Ovary (tissue), 9 donors: ENCODE data around the gene PAFAH2. TPM values are rescaled to one million over a fixed set of nuclear protein-coding genes. Genes with fewer than 3 reads are reported as not detected.

Experiments used
- DNase-seq, 5 donors: peaks; one replicate each; pipeline ENCODE4 v3.0.0-alpha.2; 2019 to 2020
- H3K27ac ChIP-seq, 2 donors: fragments of 200-600 bp; one replicate each; pipeline versions ENCODE4 v1.5.1 to v1.8.0; 2019 to 2022
- H3K27me3 ChIP-seq: fragments of 200-600 bp; one replicate; pipeline ENCODE4 v1.8.0; 2022
- H3K36me3 ChIP-seq: fragments of 200-600 bp; sonication (generic); one replicate; pipeline ENCODE4 v1.5.1; 2019
- H3K4me1 ChIP-seq: one replicate; pipeline ENCODE4 v1.8.1; 2013; ENCODE audit warnings: mild to moderate bottlenecking, moderate library complexity; ENCODE audit not compliant: insufficient read depth
- H3K4me3 ChIP-seq: fragments of 200-600 bp; sonication (generic); one replicate; pipeline ENCODE4 v1.5.1; 2017
- H3K9me3 ChIP-seq, 2 donors: fragments of 200-600 bp in 1 of 2; sonication (generic) in 1 of 2; one replicate each; pipeline versions ENCODE4 v1.5.1 to v1.8.1; 2013 to 2019; ENCODE audit warnings: mild to moderate bottlenecking in 1 of 2, moderate library complexity in 1 of 2
- CTCF ChIP-seq, 3 donors: fragments of 450-650 bp in 2 of 3; fragments of 200-600 bp in 1 of 3; IDR thresholded peaks; one replicate each; pipeline versions ENCODE4 v1.5.1 to v1.8.0; 2016 to 2022; ENCODE audit warnings: antibody characterized with exemption in 3 of 3, mild to moderate bottlenecking in 1 of 3
- EP300 ChIP-seq: sonication (generic); formaldehyde crosslinking; IDR thresholded peaks from one replicate; pipeline ENCODE4 v1.6.1; 2017; ENCODE audit warnings: antibody characterized with exemption
- POLR2A ChIP-seq: fragments of 450-650 bp; IDR thresholded peaks from one replicate; pipeline ENCODE4 v1.6.1; 2017; ENCODE audit warnings: antibody characterized with exemption, mild to moderate bottlenecking, moderate library complexity
- WGBS, 3 donors: extraction: QIAGEN DNeasy Blood & Tissue Kit in 1 of 3; methylation state at CpG; one replicate each; pipeline versions ENCODE4 v1.1.5 to v1.1.7; 2013 to 2017; 5-methylcytosine and 5-hydroxymethylcytosine counted together
- intact Hi-C, 4 donors: fragments of 100-400 bp; cut with DNase I; formaldehyde crosslinking; loops; one replicate each; pipeline versions ENCODE4 v1.11.0 to v1.15.1; 2022 to 2023
- polyA plus RNA-seq, 2 donors: library from polyadenylated mRNA; stranded (reverse); fragments of 200-250 nt in 1 of 2; fragments of 350-450 nt in 1 of 2; fragmentation: Illumina TruSeq in 1 of 2; extraction: RNeasy Lipid Tissue Mini Kit (QIAGEN cat#74804) in 1 of 2; gene quantifications; one replicate each; pipeline ENCODE4 v1.2.3, GENCODE V29; 2013 to 2014
- total RNA-seq, 7 donors: library from RNA; depleted of rRNA in 2 of 7; stranded (reverse); fragments of >200 nt in 2 of 7; fragmentation: NEBNext Ultra II Directional in 3 of 7; extraction: Animal tissue kit (Norgen Biotek cat#: 25700) in 3 of 7; gene quantifications; one replicate each; pipeline versions ENCODE4 v1.1.0 to v1.2.4, GENCODE V29; 2016 to 2023
- donor health status: DM: no; HTN: no; CAD: no; lungs with moderate emphysema.
- donor health status: DM: no; HTN: no; CAD: no.
- donor health status: Bipolar disorder and iron deficiency.
- donor health status: DM: yes; HTN: yes; CAD: no.
- donor health status: DM: no; HTN: no; CAD: no.
- donor health status: DM: yes; HTN: yes; CAD: no.

The PAFAH2 gene
- total and polyA plus RNA-seq, 9 donors = 3.4 to 12.1 (median 6.1) TPM

GRCh38 chr1:25917996-25918395, 79.9 kb downstream of the PAFAH2 start:
- no peak overlapping the region for H3K4me3 ChIP-seq
- no peaks in the 10 kb centered on the region for H3K36me3 ChIP-seq
- no peak for DNase-seq
- 23 to 34% (median 31%) methylated on average over 5 of the region's 5 CpGs for WGBS, 3 donors
- no peaks in the 10 kb centered on the region for H3K27me3 ChIP-seq
- H3K27ac ChIP-seq = no peak overlapping the region
- H3K9me3 ChIP-seq = no peaks in the 10 kb centered on the region
- no peak for TF ChIP-seq CTCF (IDR thresholded peaks at IDR 0.05)
- intact Hi-C loops = no loop called here
- H3K4me1 ChIP-seq = peaks cover 1% of the 10 kb centered on the region

GRCh38 chr1:25916460-25916859, 81.4 kb downstream of the PAFAH2 start:
- no peak for DNase-seq
- intact Hi-C loops = no loop called here
- WGBS, 3 donors = 84 to 96% (median 92%) methylated on average over 2 of the region's 2 CpGs
- Histone ChIP-seq H3K27ac (no peak overlapping the region), H3K4me1 (no peaks in the 10 kb centered on the region), H3K36me3 (no peaks in the 10 kb centered on the region), H3K9me3 (no peaks in the 10 kb centered on the region), H3K4me3 (no peak overlapping the region), H3K27me3 (no peaks in the 10 kb centered on the region)
- TF ChIP-seq CTCF (IDR thresholded peaks at IDR 0.05) = no peak

- H3K9me3 ChIP-seq = no peaks in the 10 kb centered on the region
- H3K27ac ChIP-seq = no peak overlapping the region
- H3K36me3 ChIP-seq = no peaks in the 10 kb centered on the region
- H3K4me3 ChIP-seq = no peak overlapping the region
- intact Hi-C loops = no loop called here
- no peaks in the 10 kb centered on the region for H3K4me1 ChIP-seq
- WGBS, 3 donors = 89 to 92% (median 90%) methylated on average over 3 of the region's 3 CpGs
- TF ChIP-seq POLR2A (no peak), CTCF (IDR thresholded peaks at IDR 0.05) (no peak), EP300 (no peak)
- H3K27me3 ChIP-seq = no peaks in the 10 kb centered on the region
- DNase-seq = no peak
Measured at GRCh38 chr1:25914074-25914995, 83.5 kb downstream of the PAFAH2 start.

- Histone ChIP-seq H3K27me3 (no peaks in the 10 kb centered on the region), H3K4me3 (no peak overlapping the region), H3K27ac (no peak overlapping the region), H3K36me3 (no peaks in the 10 kb centered on the region), H3K4me1 (no peaks in the 10 kb centered on the region), H3K9me3 (no peaks in the 10 kb centered on the region)
- no peak for DNase-seq
- intact Hi-C loops = no loop called here
- TF ChIP-seq EP300 (no peak), POLR2A (no peak), CTCF (IDR thresholded peaks at IDR 0.05) (no peak)
Measured at GRCh38 chr1:25913206-25913605, 84.7 kb downstream of the PAFAH2 start.
